ENCODE data around the gene FGGY. TPM values are rescaled to one million over a fixed set of nuclear protein-coding genes. Genes with fewer than 3 reads are reported as not detected.

Gene FGGY
- total and polyA plus RNA-seq, 5 donors, result 10.0 to 20.5 (median 19.9) TPM

- H3K27ac ChIP-seq (ENCODE audit: low read length), result no peak overlapping the region
- H3K27me3 ChIP-seq (ENCODE audit: control insufficient read depth, insufficient read depth), result no peaks in the 10 kb centered on the region
- 84% methylated on average over 4 of the region's 4 CpGs for WGBS
- no peaks in the 10 kb centered on the region for H3K9me3 ChIP-seq (ENCODE audit: control insufficient read depth, low read length)
- H3K4me3 ChIP-seq (ENCODE audit: low read length), result no peak overlapping the region
- H3K4me1 ChIP-seq (ENCODE audit: control insufficient read depth, insufficient read depth, low read length), result no peaks in the 10 kb centered on the region
- no peak for ATAC-seq
- intact Hi-C loops (cut with DNase I), result loop anchor here in 1 of 4 donors (10.0 kb wide), 1 partner anchor 193 kb away; no protein-coding TSS in a partner anchor
- DNase-seq, result no peak
These were observed 205.3 kb downstream of the FGGY start for GRCh38 chr1:59502009-59502691.

GRCh38 chr1:59504276-59504675, 207.4 kb downstream of the FGGY start:
- WGBS, result 88% methylated on average over 3 of the region's 3 CpGs
- H3K9me3 ChIP-seq (ENCODE audit: control insufficient read depth, low read length), result no peaks in the 10 kb centered on the region
- no peak overlapping the region for H3K4me3 ChIP-seq (ENCODE audit: low read length)
- no peak for DNase-seq
- H3K4me1 ChIP-seq (ENCODE audit: control insufficient read depth, insufficient read depth, low read length), result no peaks in the 10 kb centered on the region
- intact Hi-C loops (cut with DNase I), result loop anchor here in 1 of 4 donors (10.0 kb wide), 1 partner anchor 191 kb away; no protein-coding TSS in a partner anchor
- no peaks in the 10 kb centered on the region for H3K27me3 ChIP-seq (ENCODE audit: control insufficient read depth, insufficient read depth)
- no peak for ATAC-seq
- H3K27ac ChIP-seq (ENCODE audit: low read length), result no peak overlapping the region

- 93% methylated on average over 2 of the region's 2 CpGs for WGBS
- no peak overlapping the region for H3K4me3 ChIP-seq (ENCODE audit: low read length)
- DNase-seq (no peak), ATAC-seq (no peak)
- H3K9me3 ChIP-seq (ENCODE audit: control insufficient read depth, low read length), result no peaks in the 10 kb centered on the region
- intact Hi-C loops (cut with DNase I), result loop anchor here in 1 of 4 donors (10.0 kb wide), 1 partner anchor 189 kb away; no protein-coding TSS in a partner anchor
- no peak overlapping the region for H3K27ac ChIP-seq (ENCODE audit: low read length)
- no peaks in the 10 kb centered on the region for H3K27me3 ChIP-seq (ENCODE audit: control insufficient read depth, insufficient read depth)
- H3K4me1 ChIP-seq (ENCODE audit: control insufficient read depth, insufficient read depth, low read length), result no peaks in the 10 kb centered on the region
These were observed 208.7 kb downstream of the FGGY start for GRCh38 chr1:59505596-59506028.

- DNase-seq (peak in 1 of 3 donors; percentile 58), ATAC-seq (peak; percentile 69 to 80)
- Histone ChIP-seq H3K27ac (ENCODE audit: low read length) (no peak overlapping the region), H3K4me1 (ENCODE audit: control insufficient read depth, insufficient read depth, low read length) (no peaks in the 10 kb centered on the region), H3K4me3 (ENCODE audit: low read length) (no peak overlapping the region), H3K9me3 (ENCODE audit: control insufficient read depth, low read length) (no peaks in the 10 kb centered on the region), H3K27me3 (ENCODE audit: control insufficient read depth, insufficient read depth) (no peaks in the 10 kb centered on the region)
- WGBS, result 68% methylated on average over 3 of the region's 3 CpGs
- intact Hi-C loops (cut with DNase I), result loop anchor here in 1 of 4 donors (10.0 kb wide), 1 partner anchor 188 kb away; no protein-coding TSS in a partner anchor
These were observed 210.1 kb downstream of the FGGY start for GRCh38 chr1:59506952-59507351.

GRCh38 chr1:59509341-59509875, 212.5 kb downstream of the FGGY start:
- intact Hi-C loops (cut with DNase I), result loop anchor here in 1 of 4 donors (10.0 kb wide), 1 partner anchor 185 kb away; no protein-coding TSS in a partner anchor
- Histone ChIP-seq H3K4me3 (ENCODE audit: low read length) (no peak overlapping the region), H3K4me1 (ENCODE audit: control insufficient read depth, insufficient read depth, low read length) (no peaks in the 10 kb centered on the region), H3K27ac (ENCODE audit: low read length) (no peak overlapping the region), H3K27me3 (ENCODE audit: control insufficient read depth, insufficient read depth) (no peaks in the 10 kb centered on the region), H3K9me3 (ENCODE audit: control insufficient read depth, low read length) (no peaks in the 10 kb centered on the region)
- no peak for DNase-seq
- ATAC-seq, result no peak
- 85% methylated on average over 3 of the region's 3 CpGs for WGBS

- ATAC-seq, result no peak
- no peak overlapping the region for H3K4me3 ChIP-seq (ENCODE audit: low read length)
- intact Hi-C loops (cut with DNase I), result no loop called here
- DNase-seq, result no peak
- no peaks in the 10 kb centered on the region for H3K4me1 ChIP-seq (ENCODE audit: control insufficient read depth, insufficient read depth, low read length)
- no peaks in the 10 kb centered on the region for H3K27me3 ChIP-seq (ENCODE audit: control insufficient read depth, insufficient read depth)
- H3K9me3 ChIP-seq (ENCODE audit: control insufficient read depth, low read length), result no peaks in the 10 kb centered on the region
- no peak overlapping the region for H3K27ac ChIP-seq (ENCODE audit: low read length)
- WGBS, result 93% methylated on average over 1 of the region's 1 CpG
These were observed 213.4 kb downstream of the FGGY start for GRCh38 chr1:59510249-59510648.

GRCh38 chr1:59511476-59512465, 214.9 kb downstream of the FGGY start:
- intact Hi-C loops (cut with DNase I), result no loop called here
- H3K9me3 ChIP-seq (ENCODE audit: control insufficient read depth, low read length), result no peaks in the 10 kb centered on the region
- ATAC-seq (no peak), DNase-seq (no peak)
- no peak overlapping the region for H3K27ac ChIP-seq (ENCODE audit: low read length)
- H3K4me1 ChIP-seq (ENCODE audit: control insufficient read depth, insufficient read depth, low read length), result no peaks in the 10 kb centered on the region
- WGBS, result 92% methylated on average over 7 of the region's 7 CpGs
- H3K4me3 ChIP-seq (ENCODE audit: low read length), result no peak overlapping the region
- H3K27me3 ChIP-seq (ENCODE audit: control insufficient read depth, insufficient read depth), result no peaks in the 10 kb centered on the region

- ATAC-seq, result no peak
- intact Hi-C loops (cut with DNase I), result no loop called here
These were observed 215.8 kb downstream of the FGGY start for GRCh38 chr1:59512702-59513101.

GRCh38 chr1:59514061-59514909, 217.4 kb downstream of the FGGY start:
- H3K9me3 ChIP-seq (ENCODE audit: control insufficient read depth, low read length), result no peaks in the 10 kb centered on the region
- peak in 1 of 3 donors; percentile 6 for DNase-seq
- WGBS, result 83% methylated on average over 11 of the region's 11 CpGs
- no peaks in the 10 kb centered on the region for H3K27me3 ChIP-seq (ENCODE audit: control insufficient read depth, insufficient read depth)
- H3K27ac ChIP-seq (ENCODE audit: low read length), result no peak overlapping the region
- H3K4me1 ChIP-seq (ENCODE audit: control insufficient read depth, insufficient read depth, low read length), result no peaks in the 10 kb centered on the region
- H3K4me3 ChIP-seq (ENCODE audit: low read length), result no peak overlapping the region
- intact Hi-C loops (cut with DNase I), result no loop called here
- ATAC-seq, result no peak

More at GRCh38 chr1:59512702-59513101, 215.8 kb downstream of the FGGY start:
- no peak for DNase-seq
- 63% methylated on average over 1 of the region's 1 CpG for WGBS
- Histone ChIP-seq H3K9me3 (ENCODE audit: control insufficient read depth, low read length) (no peaks in the 10 kb centered on the region), H3K4me1 (ENCODE audit: control insufficient read depth, insufficient read depth, low read length) (no peaks in the 10 kb centered on the region), H3K27me3 (ENCODE audit: control insufficient read depth, insufficient read depth) (no peaks in the 10 kb centered on the region), H3K27ac (ENCODE audit: low read length) (no peak overlapping the region), H3K4me3 (ENCODE audit: low read length) (no peak overlapping the region)

GRCh38 chr1:59516881-59517280, 220.0 kb downstream of the FGGY start:
- peaks cover 3% of the 10 kb centered on the region for H3K4me1 ChIP-seq (ENCODE audit: control insufficient read depth, insufficient read depth, low read length)
- H3K9me3 ChIP-seq (ENCODE audit: control insufficient read depth, low read length), result no peaks in the 10 kb centered on the region
- H3K27me3 ChIP-seq (ENCODE audit: control insufficient read depth, insufficient read depth), result no peaks in the 10 kb centered on the region
- H3K4me3 ChIP-seq (ENCODE audit: low read length), result no peak overlapping the region
- DNase-seq (peak in 1 of 3 donors; percentile 59), ATAC-seq (peak in 1 of 2 donors; percentile 68)
- no peak overlapping the region for H3K27ac ChIP-seq (ENCODE audit: low read length)
- intact Hi-C loops (cut with DNase I), result no loop called here

Data from right cardiac atrium (tissue), 5 donors.